ENCODE results near the gene MYDGF. TPM values are rescaled to one million over a fixed set of nuclear protein-coding genes. Genes with fewer than 3 reads are reported as not detected.

Gene MYDGF
- total and polyA plus RNA-seq, 9 of the 15 experiments (the other 6 are each of a cell fraction or from before 2014, with no cell fraction given): 4.2 to 141 (median 82.1) TPM

DNA sequence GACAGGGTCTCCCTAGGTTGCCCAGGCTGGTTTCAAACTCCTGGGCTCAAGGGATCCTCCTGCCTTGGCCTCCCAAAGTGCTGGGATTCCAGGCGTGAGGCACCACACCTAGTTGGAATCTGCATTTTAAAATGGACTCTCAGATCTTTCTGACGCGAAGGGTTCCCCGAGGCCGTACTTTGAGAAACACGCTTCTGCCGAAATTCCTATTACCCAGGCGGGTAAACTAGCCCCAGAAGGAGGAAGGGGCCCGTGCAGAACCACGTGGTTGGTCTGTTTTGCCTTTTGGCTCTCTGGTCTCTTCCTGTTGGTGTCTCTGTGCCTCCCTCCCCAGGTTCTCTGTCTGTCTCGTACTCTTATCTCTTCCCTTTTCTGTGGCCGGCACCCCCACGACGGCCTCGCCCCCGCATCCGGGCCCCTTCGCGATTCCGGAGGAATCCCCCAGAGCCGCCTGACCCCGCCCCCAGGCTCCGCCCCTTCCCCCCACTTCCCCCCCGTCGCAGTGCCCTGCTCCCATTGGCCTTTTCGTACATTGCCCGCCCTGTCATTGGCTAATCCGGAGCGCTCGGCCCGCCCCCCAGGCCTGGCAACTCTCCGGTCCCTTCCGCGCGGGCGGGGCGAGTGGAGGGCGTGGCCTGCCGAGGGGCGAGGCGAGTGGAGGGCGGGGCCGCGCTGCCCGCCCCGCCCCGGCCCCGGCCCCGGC is 31.2 kb downstream of the MYDGF start, which contains the start of gene TNFAIP8L1 (continued):
- TF ChIP-seq, protein P1, sequence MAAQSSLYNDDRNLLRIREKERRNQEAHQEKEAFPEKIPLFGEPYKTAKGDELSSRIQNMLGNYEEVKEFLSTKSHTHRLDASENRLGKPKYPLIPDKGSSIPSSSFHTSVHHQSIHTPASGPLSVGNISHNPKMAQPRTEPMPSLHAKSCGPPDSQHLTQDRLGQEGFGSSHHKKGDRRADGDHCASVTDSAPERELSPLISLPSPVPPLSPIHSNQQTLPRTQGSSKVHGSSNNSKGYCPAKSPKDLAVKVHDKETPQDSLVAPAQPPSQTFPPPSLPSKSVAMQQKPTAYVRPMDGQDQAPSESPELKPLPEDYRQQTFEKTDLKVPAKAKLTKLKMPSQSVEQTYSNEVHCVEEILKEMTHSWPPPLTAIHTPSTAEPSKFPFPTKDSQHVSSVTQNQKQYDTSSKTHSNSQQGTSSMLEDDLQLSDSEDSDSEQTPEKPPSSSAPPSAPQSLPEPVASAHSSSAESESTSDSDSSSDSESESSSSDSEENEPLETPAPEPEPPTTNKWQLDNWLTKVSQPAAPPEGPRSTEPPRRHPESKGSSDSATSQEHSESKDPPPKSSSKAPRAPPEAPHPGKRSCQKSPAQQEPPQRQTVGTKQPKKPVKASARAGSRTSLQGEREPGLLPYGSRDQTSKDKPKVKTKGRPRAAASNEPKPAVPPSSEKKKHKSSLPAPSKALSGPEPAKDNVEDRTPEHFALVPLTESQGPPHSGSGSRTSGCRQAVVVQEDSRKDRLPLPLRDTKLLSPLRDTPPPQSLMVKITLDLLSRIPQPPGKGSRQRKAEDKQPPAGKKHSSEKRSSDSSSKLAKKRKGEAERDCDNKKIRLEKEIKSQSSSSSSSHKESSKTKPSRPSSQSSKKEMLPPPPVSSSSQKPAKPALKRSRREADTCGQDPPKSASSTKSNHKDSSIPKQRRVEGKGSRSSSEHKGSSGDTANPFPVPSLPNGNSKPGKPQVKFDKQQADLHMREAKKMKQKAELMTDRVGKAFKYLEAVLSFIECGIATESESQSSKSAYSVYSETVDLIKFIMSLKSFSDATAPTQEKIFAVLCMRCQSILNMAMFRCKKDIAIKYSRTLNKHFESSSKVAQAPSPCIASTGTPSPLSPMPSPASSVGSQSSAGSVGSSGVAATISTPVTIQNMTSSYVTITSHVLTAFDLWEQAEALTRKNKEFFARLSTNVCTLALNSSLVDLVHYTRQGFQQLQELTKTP (IDR thresholded peaks at IDR 0.05; ENCODE audit: low read depth in 1 of 2, partially characterized antibody in 2 of 2): peak in 1 of 2 experiments; percentile 51
- no peak for TF ChIP-seq SNIP1 (IDR thresholded peaks at IDR 0.05; ENCODE audit: low read depth)
- no peak for TF ChIP-seq HMG20B (CRISPR knock-in tag; IDR thresholded peaks at IDR 0.05)
- TF ChIP-seq, protein P2, sequence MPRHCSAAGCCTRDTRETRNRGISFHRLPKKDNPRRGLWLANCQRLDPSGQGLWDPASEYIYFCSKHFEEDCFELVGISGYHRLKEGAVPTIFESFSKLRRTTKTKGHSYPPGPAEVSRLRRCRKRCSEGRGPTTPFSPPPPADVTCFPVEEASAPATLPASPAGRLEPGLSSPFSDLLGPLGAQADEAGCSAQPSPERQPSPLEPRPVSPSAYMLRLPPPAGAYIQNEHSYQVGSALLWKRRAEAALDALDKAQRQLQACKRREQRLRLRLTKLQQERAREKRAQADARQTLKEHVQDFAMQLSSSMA (CRISPR knock-in tag; IDR thresholded peaks at IDR 0.05): no peak
- TF ChIP-seq, protein P3, sequence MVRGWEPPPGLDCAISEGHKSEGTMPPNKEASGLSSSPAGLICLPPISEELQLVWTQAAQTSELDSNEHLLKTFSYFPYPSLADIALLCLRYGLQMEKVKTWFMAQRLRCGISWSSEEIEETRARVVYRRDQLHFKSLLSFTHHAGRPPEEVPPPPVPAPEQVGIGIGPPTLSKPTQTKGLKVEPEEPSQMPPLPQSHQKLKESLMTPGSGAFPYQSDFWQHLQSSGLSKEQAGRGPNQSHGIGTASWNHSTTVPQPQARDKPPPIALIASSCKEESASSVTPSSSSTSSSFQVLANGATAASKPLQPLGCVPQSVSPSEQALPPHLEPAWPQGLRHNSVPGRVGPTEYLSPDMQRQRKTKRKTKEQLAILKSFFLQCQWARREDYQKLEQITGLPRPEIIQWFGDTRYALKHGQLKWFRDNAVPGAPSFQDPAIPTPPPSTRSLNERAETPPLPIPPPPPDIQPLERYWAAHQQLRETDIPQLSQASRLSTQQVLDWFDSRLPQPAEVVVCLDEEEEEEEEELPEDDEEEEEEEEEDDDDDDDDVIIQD (CRISPR knock-in tag; IDR thresholded peaks at IDR 0.05): no peak
- TF ChIP-seq, protein P4, sequence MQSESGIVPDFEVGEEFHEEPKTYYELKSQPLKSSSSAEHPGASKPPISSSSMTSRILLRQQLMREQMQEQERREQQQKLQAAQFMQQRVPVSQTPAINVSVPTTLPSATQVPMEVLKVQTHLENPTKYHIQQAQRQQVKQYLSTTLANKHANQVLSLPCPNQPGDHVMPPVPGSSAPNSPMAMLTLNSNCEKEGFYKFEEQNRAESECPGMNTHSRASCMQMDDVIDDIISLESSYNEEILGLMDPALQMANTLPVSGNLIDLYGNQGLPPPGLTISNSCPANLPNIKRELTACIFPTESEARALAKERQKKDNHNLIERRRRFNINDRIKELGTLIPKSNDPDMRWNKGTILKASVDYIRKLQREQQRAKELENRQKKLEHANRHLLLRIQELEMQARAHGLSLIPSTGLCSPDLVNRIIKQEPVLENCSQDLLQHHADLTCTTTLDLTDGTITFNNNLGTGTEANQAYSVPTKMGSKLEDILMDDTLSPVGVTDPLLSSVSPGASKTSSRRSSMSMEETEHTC (IDR thresholded peaks at IDR 0.05): no peak
- TF ChIP-seq, protein P5, sequence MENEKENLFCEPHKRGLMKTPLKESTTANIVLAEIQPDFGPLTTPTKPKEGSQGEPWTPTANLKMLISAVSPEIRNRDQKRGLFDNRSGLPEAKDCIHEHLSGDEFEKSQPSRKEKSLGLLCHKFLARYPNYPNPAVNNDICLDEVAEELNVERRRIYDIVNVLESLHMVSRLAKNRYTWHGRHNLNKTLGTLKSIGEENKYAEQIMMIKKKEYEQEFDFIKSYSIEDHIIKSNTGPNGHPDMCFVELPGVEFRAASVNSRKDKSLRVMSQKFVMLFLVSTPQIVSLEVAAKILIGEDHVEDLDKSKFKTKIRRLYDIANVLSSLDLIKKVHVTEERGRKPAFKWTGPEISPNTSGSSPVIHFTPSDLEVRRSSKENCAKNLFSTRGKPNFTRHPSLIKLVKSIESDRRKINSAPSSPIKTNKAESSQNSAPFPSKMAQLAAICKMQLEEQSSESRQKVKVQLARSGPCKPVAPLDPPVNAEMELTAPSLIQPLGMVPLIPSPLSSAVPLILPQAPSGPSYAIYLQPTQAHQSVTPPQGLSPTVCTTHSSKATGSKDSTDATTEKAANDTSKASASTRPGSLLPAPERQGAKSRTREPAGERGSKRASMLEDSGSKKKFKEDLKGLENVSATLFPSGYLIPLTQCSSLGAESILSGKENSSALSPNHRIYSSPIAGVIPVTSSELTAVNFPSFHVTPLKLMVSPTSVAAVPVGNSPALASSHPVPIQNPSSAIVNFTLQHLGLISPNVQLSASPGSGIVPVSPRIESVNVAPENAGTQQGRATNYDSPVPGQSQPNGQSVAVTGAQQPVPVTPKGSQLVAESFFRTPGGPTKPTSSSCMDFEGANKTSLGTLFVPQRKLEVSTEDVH (IDR thresholded peaks at IDR 0.05; ENCODE audit: low read depth, partially characterized antibody): peak; percentile 60
- no peak for TF ChIP-seq SRSF7 (optimal IDR thresholded peaks at IDR 0.05; ENCODE audit: low read depth, low read length)
- no peak for TF ChIP-seq NR3C1 (CRISPR knock-in tag; IDR thresholded peaks at IDR 0.05)
- TF ChIP-seq POLR2H (tag; IDR thresholded peaks at IDR 0.05; ENCODE audit: low read depth): no peak
- TF ChIP-seq MCM2 (IDR thresholded peaks at IDR 0.05; ENCODE audit: low read depth): no peak
- TF ChIP-seq, protein P6, sequence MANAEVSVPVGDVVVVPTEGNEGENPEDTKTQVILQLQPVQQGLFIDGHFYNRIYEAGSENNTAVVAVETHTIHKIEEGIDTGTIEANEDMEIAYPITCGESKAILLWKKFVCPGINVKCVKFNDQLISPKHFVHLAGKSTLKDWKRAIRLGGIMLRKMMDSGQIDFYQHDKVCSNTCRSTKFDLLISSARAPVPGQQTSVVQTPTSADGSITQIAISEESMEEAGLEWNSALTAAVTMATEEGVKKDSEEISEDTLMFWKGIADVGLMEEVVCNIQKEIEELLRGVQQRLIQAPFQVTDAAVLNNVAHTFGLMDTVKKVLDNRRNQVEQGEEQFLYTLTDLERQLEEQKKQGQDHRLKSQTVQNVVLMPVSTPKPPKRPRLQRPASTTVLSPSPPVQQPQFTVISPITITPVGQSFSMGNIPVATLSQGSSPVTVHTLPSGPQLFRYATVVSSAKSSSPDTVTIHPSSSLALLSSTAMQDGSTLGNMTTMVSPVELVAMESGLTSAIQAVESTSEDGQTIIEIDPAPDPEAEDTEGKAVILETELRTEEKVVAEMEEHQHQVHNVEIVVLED (CRISPR knock-in tag; IDR thresholded peaks at IDR 0.05): no peak
- TF ChIP-seq MCM7 (IDR thresholded peaks at IDR 0.05): no peak
- TF ChIP-seq ILF3 (IDR thresholded peaks at IDR 0.05; ENCODE audit: borderline replicate concordance): no peak
- TF ChIP-seq ZNF165 (CRISPR knock-in tag; IDR thresholded peaks at IDR 0.05; ENCODE audit: borderline replicate concordance): no peak

All from K562 (cell line).